Osteocyte (in vitro differentiated cells): ENCODE measurements around the gene SNX19. TPM values are rescaled to one million over a fixed set of nuclear protein-coding genes. Genes with fewer than 3 reads are reported as not detected.
A peak's percentile ranks its signal among the peaks of the same experiment; 100 is the strongest.

Source experiments
- DNase-seq: peaks from one replicate; pipeline ENCODE4 v3.0.0; 2021; ENCODE audit warnings: mixed read lengths; ENCODE audit not compliant: unreplicated experiment; ENCODE audit errors: extremely low spot score
- H3K27ac Mint-ChIP-seq: one replicate; pipeline ENCODE4 v1.8.0; 2021; ENCODE audit warnings: mild to moderate bottlenecking, mixed read lengths; ENCODE audit not compliant: unreplicated experiment
- H3K27me3 Mint-ChIP-seq: one replicate; pipeline ENCODE4 v1.8.0; 2021; ENCODE audit warnings: mixed read lengths; ENCODE audit not compliant: unreplicated experiment
- H3K36me3 Mint-ChIP-seq: one replicate; pipeline ENCODE4 v1.8.0; 2021; ENCODE audit warnings: mixed read lengths; ENCODE audit not compliant: unreplicated experiment
- H3K4me1 Mint-ChIP-seq: one replicate; pipeline ENCODE4 v1.8.0; 2021; ENCODE audit warnings: mixed read lengths; ENCODE audit not compliant: unreplicated experiment
- H3K4me3 Mint-ChIP-seq: one replicate; pipeline ENCODE4 v1.8.0; 2021; ENCODE audit warnings: mild to moderate bottlenecking, moderate library complexity, mixed read lengths; ENCODE audit not compliant: unreplicated experiment
- H3K9me3 Mint-ChIP-seq: one replicate; pipeline ENCODE4 v1.8.0; 2021; ENCODE audit warnings: mixed read lengths; ENCODE audit not compliant: unreplicated experiment
- total RNA-seq: library from RNA; stranded (reverse); gene quantifications from 2 replicates; pipeline ENCODE4 v1.2.1, GENCODE V29; 2021
- TF ChIP-seq, protein P1 (sequence below): fragments of 200-600 bp; sonication (generic); IDR thresholded peaks from 2 replicates; pipeline ENCODE4 v1.5.0; 2021; ENCODE audit warnings: antibody characterized with exemption, mild to moderate bottlenecking, moderate library complexity

The SNX19 gene
- total RNA-seq, 1 donor from 2014 or later: 68.4 TPM

- Mint-ChIP-seq H3K9me3 (no peaks in the 10 kb centered on the region), H3K4me1 (peaks cover 57% of the 10 kb centered on the region), H3K27me3 (no peaks in the 10 kb centered on the region), H3K4me3 (no peak overlapping the region), H3K27ac (no peak overlapping the region), H3K36me3 (no peaks in the 10 kb centered on the region)
- TF ChIP-seq, protein P1, sequence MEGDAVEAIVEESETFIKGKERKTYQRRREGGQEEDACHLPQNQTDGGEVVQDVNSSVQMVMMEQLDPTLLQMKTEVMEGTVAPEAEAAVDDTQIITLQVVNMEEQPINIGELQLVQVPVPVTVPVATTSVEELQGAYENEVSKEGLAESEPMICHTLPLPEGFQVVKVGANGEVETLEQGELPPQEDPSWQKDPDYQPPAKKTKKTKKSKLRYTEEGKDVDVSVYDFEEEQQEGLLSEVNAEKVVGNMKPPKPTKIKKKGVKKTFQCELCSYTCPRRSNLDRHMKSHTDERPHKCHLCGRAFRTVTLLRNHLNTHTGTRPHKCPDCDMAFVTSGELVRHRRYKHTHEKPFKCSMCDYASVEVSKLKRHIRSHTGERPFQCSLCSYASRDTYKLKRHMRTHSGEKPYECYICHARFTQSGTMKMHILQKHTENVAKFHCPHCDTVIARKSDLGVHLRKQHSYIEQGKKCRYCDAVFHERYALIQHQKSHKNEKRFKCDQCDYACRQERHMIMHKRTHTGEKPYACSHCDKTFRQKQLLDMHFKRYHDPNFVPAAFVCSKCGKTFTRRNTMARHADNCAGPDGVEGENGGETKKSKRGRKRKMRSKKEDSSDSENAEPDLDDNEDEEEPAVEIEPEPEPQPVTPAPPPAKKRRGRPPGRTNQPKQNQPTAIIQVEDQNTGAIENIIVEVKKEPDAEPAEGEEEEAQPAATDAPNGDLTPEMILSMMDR: no peak
- peak; percentile 32 for DNase-seq
Measured at GRCh38 chr11:130825983-130826382, 90.3 kb downstream of the SNX19 start.

DNA sequence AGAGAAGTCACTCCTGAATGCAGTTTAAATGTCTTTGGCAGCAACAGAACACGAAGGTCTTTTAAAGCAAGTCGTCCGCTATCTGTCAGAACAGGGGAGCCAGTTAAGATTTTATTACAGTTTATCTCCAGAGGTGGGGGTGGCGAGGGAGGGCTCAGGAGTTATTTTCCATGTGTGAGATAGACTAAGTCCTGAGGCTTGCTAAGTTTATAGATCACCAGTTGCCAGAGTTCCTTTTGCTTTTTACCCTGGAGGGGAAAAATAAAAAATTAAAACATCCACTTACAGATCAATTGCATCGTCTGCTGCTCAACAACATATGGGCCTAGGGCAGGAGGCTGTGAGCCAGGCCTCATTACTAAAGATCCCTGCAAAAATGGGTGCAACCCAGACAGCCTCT is 90.7 kb downstream of the SNX19 start:
- H3K36me3 Mint-ChIP-seq: no peaks in the 10 kb centered on the region
- DNase-seq: no peak
- H3K9me3 Mint-ChIP-seq: no peaks in the 10 kb centered on the region
- TF ChIP-seq, protein P1: no peak
- H3K4me3 Mint-ChIP-seq: no peak overlapping the region
- H3K4me1 Mint-ChIP-seq: peaks cover 53% of the 10 kb centered on the region
- H3K27ac Mint-ChIP-seq: peak overlapping the region; percentile 15
- no peaks in the 10 kb centered on the region for H3K27me3 Mint-ChIP-seq
